ENCODE results near the gene M1AP. TPM values are rescaled to one million over a fixed set of nuclear protein-coding genes. Genes with fewer than 3 reads are reported as not detected.

The M1AP gene
- polyA plus RNA-seq, 1 donor (not counting 4 experiments of a cell fraction or from before 2014, with no cell fraction given), result 0.21 TPM

GRCh38 chr2:74534411-74534810 lies 113.7 kb downstream of the M1AP start:
- no peak for FAIRE-seq
- peaks cover 4% of the 10 kb centered on the region for H3K9me1 ChIP-seq (ENCODE audit: control insufficient read depth, extremely low read depth, insufficient read depth, low read length)
- no peak overlapping the region for H3K9ac ChIP-seq (ENCODE audit: control insufficient read depth, extremely low read depth, insufficient read depth, low read length)
- dilution Hi-C loops (cut with MboI; ENCODE audit: extremely low pct_ligation_motif_present, low sequenced_read_pairs), result no loop called here
- H3K4me3 ChIP-seq (ENCODE audit: control insufficient read depth in 2 of 3, extremely low read depth in 1 of 3, insufficient read depth in 2 of 3, low read depth in 1 of 3, low read length in 3 of 3), result no peak overlapping the region
- no peaks in the 10 kb centered on the region for H4K20me1 ChIP-seq (ENCODE audit: control insufficient read depth, extremely low read depth, insufficient read depth, low read length)
- no peak for TF ChIP-seq EZH2 (IDR thresholded peaks at IDR 0.05; ENCODE audit: low read length)
- TF ChIP-seq, protein P1, sequence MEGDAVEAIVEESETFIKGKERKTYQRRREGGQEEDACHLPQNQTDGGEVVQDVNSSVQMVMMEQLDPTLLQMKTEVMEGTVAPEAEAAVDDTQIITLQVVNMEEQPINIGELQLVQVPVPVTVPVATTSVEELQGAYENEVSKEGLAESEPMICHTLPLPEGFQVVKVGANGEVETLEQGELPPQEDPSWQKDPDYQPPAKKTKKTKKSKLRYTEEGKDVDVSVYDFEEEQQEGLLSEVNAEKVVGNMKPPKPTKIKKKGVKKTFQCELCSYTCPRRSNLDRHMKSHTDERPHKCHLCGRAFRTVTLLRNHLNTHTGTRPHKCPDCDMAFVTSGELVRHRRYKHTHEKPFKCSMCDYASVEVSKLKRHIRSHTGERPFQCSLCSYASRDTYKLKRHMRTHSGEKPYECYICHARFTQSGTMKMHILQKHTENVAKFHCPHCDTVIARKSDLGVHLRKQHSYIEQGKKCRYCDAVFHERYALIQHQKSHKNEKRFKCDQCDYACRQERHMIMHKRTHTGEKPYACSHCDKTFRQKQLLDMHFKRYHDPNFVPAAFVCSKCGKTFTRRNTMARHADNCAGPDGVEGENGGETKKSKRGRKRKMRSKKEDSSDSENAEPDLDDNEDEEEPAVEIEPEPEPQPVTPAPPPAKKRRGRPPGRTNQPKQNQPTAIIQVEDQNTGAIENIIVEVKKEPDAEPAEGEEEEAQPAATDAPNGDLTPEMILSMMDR (optimal IDR thresholded peaks at IDR 0.05 in 1 of 3, IDR thresholded peaks at IDR 0.05 in 1 of 3, conservative IDR thresholded peaks at IDR 0.05 in 1 of 3; ENCODE audit: extremely low read depth in 1 of 3, insufficient read depth in 2 of 3, low read length in 3 of 3), result no peak
- no peak overlapping the region for H3K27ac ChIP-seq (ENCODE audit: control insufficient read depth, insufficient read depth, low read length)
- no peak overlapping the region for H2AFZ ChIP-seq (ENCODE audit: control insufficient read depth, low read length)
- no peak overlapping the region for H3K4me2 ChIP-seq (ENCODE audit: control insufficient read depth, extremely low read depth, insufficient read depth, low read depth, low read length)
- no peaks in the 10 kb centered on the region for H3K9me3 ChIP-seq (ENCODE audit: control insufficient read depth, low read depth, low read length)
- peaks cover 5 to 13% of the 10 kb centered on the region in 2 experiments for H3K36me3 ChIP-seq (ENCODE audit: control insufficient read depth in 2 of 2, extremely low read depth in 1 of 2, insufficient read depth in 2 of 2, low read length in 2 of 2)
- no peaks in the 10 kb centered on the region for H3K27me3 ChIP-seq (ENCODE audit: control insufficient read depth, extremely low read depth, insufficient read depth, low read length)
- DNase-seq (ENCODE audit: low read depth, low spot score), result no peak
- peaks cover 9% of the 10 kb centered on the region for H3K79me2 ChIP-seq (ENCODE audit: control insufficient read depth, insufficient read depth, low read length)
- H3K4me1 ChIP-seq (ENCODE audit: control insufficient read depth, extremely low read depth, insufficient read depth, low read length), result peaks cover 20% of the 10 kb centered on the region

GRCh38 chr2:74533464-74533863 lies 114.7 kb downstream of the M1AP start:
- Histone ChIP-seq H3K9ac (ENCODE audit: control insufficient read depth, extremely low read depth, insufficient read depth, low read length) (no peak overlapping the region), H3K27ac (ENCODE audit: control insufficient read depth, insufficient read depth, low read length) (no peak overlapping the region), H3K4me1 (ENCODE audit: control insufficient read depth, extremely low read depth, insufficient read depth, low read length) (peaks cover 21% of the 10 kb centered on the region), H3K79me2 (ENCODE audit: control insufficient read depth, insufficient read depth, low read length) (peaks cover 19% of the 10 kb centered on the region), H4K20me1 (ENCODE audit: control insufficient read depth, extremely low read depth, insufficient read depth, low read length) (no peaks in the 10 kb centered on the region), H3K9me3 (ENCODE audit: control insufficient read depth, low read depth, low read length) (no peaks in the 10 kb centered on the region), H3K27me3 (ENCODE audit: control insufficient read depth, extremely low read depth, insufficient read depth, low read length) (no peaks in the 10 kb centered on the region), H3K4me2 (ENCODE audit: control insufficient read depth, extremely low read depth, insufficient read depth, low read depth, low read length) (no peak overlapping the region), H3K4me3 (ENCODE audit: control insufficient read depth in 2 of 3, extremely low read depth in 1 of 3, insufficient read depth in 2 of 3, low read depth in 1 of 3, low read length in 3 of 3) (no peak overlapping the region), H3K36me3 (ENCODE audit: control insufficient read depth in 2 of 2, extremely low read depth in 1 of 2, insufficient read depth in 2 of 2, low read length in 2 of 2) (peaks cover 5 to 13% of the 10 kb centered on the region in 2 experiments), H3K9me1 (ENCODE audit: control insufficient read depth, extremely low read depth, insufficient read depth, low read length) (peaks cover 4% of the 10 kb centered on the region), H2AFZ (ENCODE audit: control insufficient read depth, low read length) (no peak overlapping the region)
- FAIRE-seq (no peak), DNase-seq (ENCODE audit: low read depth, low spot score) (no peak)
- TF ChIP-seq EZH2 (IDR thresholded peaks at IDR 0.05; ENCODE audit: low read length), result no peak
- TF ChIP-seq, protein P1 (optimal IDR thresholded peaks at IDR 0.05 in 1 of 3, IDR thresholded peaks at IDR 0.05 in 1 of 3, conservative IDR thresholded peaks at IDR 0.05 in 1 of 3; ENCODE audit: extremely low read depth in 1 of 3, insufficient read depth in 2 of 3, low read length in 3 of 3), result no peak
- dilution Hi-C loops (cut with MboI; ENCODE audit: extremely low pct_ligation_motif_present, low sequenced_read_pairs), result no loop called here
